Measurements from ENCODE around the gene LCE1F. TPM values are rescaled to one million over a fixed set of nuclear protein-coding genes. Genes with fewer than 3 reads are reported as not detected.

Gene LCE1F
- total RNA-seq: not detected

- no peak for ATAC-seq
- CTCF ChIA-PET: no interaction called here
- Mint-ChIP-seq H3K4me1 (no peaks in the 10 kb centered on the region), H3K9me3 (ENCODE audit: low read depth) (peaks cover 2% of the 10 kb centered on the region), H3K4me3 (no peak within 1 kb of the TSS), H3K27me3 (peaks cover 2% of the 10 kb centered on the region), H3K36me3 (no peaks in the 10 kb centered on the region), H3K27ac (no peak within 1 kb of the TSS)
- no peak for DNase-seq
Observed at GRCh38 chr1:152774875-152775274, at the start of gene LCE1F. Gene LCE1F (plus strand): TSS chr1:152775140. CDS start chr1:152776372, 1,232 bp downstream.

GRCh38 chr1:152725261-152725660 lies 49.7 kb upstream of the LCE1F start:
- Mint-ChIP-seq H3K4me3 (no peak overlapping the region), H3K4me1 (no peaks in the 10 kb centered on the region), H3K36me3 (no peaks in the 10 kb centered on the region), H3K27ac (no peak overlapping the region), H3K27me3 (peaks cover 4% of the 10 kb centered on the region), H3K9me3 (ENCODE audit: low read depth) (no peaks in the 10 kb centered on the region)
- CTCF ChIA-PET: no interaction called here
- ATAC-seq (no peak), DNase-seq (no peak)

GRCh38 chr1:152728986-152729385 lies 46.0 kb upstream of the LCE1F start:
- Mint-ChIP-seq H3K4me1 (no peaks in the 10 kb centered on the region), H3K4me3 (no peak overlapping the region), H3K9me3 (ENCODE audit: low read depth) (no peaks in the 10 kb centered on the region), H3K27ac (no peak overlapping the region), H3K36me3 (no peaks in the 10 kb centered on the region), H3K27me3 (no peaks in the 10 kb centered on the region)
- CTCF ChIA-PET: no interaction called here
- ATAC-seq (no peak), DNase-seq (no peak)

GRCh38 chr1:152735648-152736047 lies 39.3 kb upstream of the LCE1F start:
- Mint-ChIP-seq H3K4me3 (no peak overlapping the region), H3K27ac (no peak overlapping the region), H3K27me3 (no peaks in the 10 kb centered on the region), H3K9me3 (ENCODE audit: low read depth) (no peaks in the 10 kb centered on the region), H3K36me3 (no peaks in the 10 kb centered on the region), H3K4me1 (no peaks in the 10 kb centered on the region)
- ATAC-seq: no peak
- CTCF ChIA-PET: no interaction called here
- no peak for DNase-seq

GRCh38 chr1:152737997-152738396 lies 36.9 kb upstream of the LCE1F start:
- no peak for DNase-seq
- no peaks in the 10 kb centered on the region for H3K9me3 Mint-ChIP-seq (ENCODE audit: low read depth)
- H3K27ac Mint-ChIP-seq: no peak overlapping the region
- H3K27me3 Mint-ChIP-seq: no peaks in the 10 kb centered on the region
- no peaks in the 10 kb centered on the region for H3K36me3 Mint-ChIP-seq
- H3K4me1 Mint-ChIP-seq: no peaks in the 10 kb centered on the region
- no peak for ATAC-seq
- no peak overlapping the region for H3K4me3 Mint-ChIP-seq
- CTCF ChIA-PET: no interaction called here

- Mint-ChIP-seq H3K27me3 (no peaks in the 10 kb centered on the region), H3K4me1 (no peaks in the 10 kb centered on the region), H3K4me3 (no peak overlapping the region), H3K9me3 (ENCODE audit: low read depth) (no peaks in the 10 kb centered on the region), H3K27ac (no peak overlapping the region), H3K36me3 (no peaks in the 10 kb centered on the region)
- no peak for ATAC-seq
- DNase-seq: no peak
- CTCF ChIA-PET: no interaction called here
Observed at GRCh38 chr1:152739841-152740240, 35.1 kb upstream of the LCE1F start.

- H3K36me3 Mint-ChIP-seq: no peaks in the 10 kb centered on the region
- H3K9me3 Mint-ChIP-seq (ENCODE audit: low read depth): no peaks in the 10 kb centered on the region
- no peaks in the 10 kb centered on the region for H3K4me1 Mint-ChIP-seq
- CTCF ChIA-PET: no interaction called here
- ATAC-seq (no peak), DNase-seq (no peak)
- H3K4me3 Mint-ChIP-seq: no peak overlapping the region
- peaks cover 2% of the 10 kb centered on the region for H3K27me3 Mint-ChIP-seq
- H3K27ac Mint-ChIP-seq: no peak overlapping the region
Observed at GRCh38 chr1:152741656-152742055, 33.3 kb upstream of the LCE1F start.

- DNase-seq: no peak
- CTCF ChIA-PET: no interaction called here
- no peak overlapping the region for H3K4me3 Mint-ChIP-seq
- H3K27me3 Mint-ChIP-seq: peaks cover 12% of the 10 kb centered on the region
- H3K9me3 Mint-ChIP-seq (ENCODE audit: low read depth): no peaks in the 10 kb centered on the region
- H3K4me1 Mint-ChIP-seq: no peaks in the 10 kb centered on the region
- ATAC-seq: no peak
- no peaks in the 10 kb centered on the region for H3K36me3 Mint-ChIP-seq
- H3K27ac Mint-ChIP-seq: no peak overlapping the region
Observed at GRCh38 chr1:152743371-152744145, 31.4 kb upstream of the LCE1F start.

- Mint-ChIP-seq H3K9me3 (ENCODE audit: low read depth) (no peaks in the 10 kb centered on the region), H3K4me1 (no peaks in the 10 kb centered on the region), H3K36me3 (no peaks in the 10 kb centered on the region), H3K4me3 (no peak overlapping the region), H3K27ac (no peak overlapping the region), H3K27me3 (peaks cover 18% of the 10 kb centered on the region)
- ATAC-seq (no peak), DNase-seq (no peak)
- CTCF ChIA-PET: no interaction called here
Observed at GRCh38 chr1:152745289-152745704, 29.6 kb upstream of the LCE1F start.

- Mint-ChIP-seq H3K9me3 (ENCODE audit: low read depth) (no peaks in the 10 kb centered on the region), H3K36me3 (no peaks in the 10 kb centered on the region)
- CTCF ChIA-PET: no interaction called here
Observed at GRCh38 chr1:152745765-152746444, 29.0 kb upstream of the LCE1F start.

GRCh38 chr1:152747831-152748230 lies 27.1 kb upstream of the LCE1F start:
- Mint-ChIP-seq H3K4me3 (no peak overlapping the region), H3K9me3 (ENCODE audit: low read depth) (no peaks in the 10 kb centered on the region), H3K27ac (no peak overlapping the region), H3K4me1 (no peaks in the 10 kb centered on the region), H3K27me3 (peaks cover 25% of the 10 kb centered on the region), H3K36me3 (no peaks in the 10 kb centered on the region)
- no peak for DNase-seq
- ATAC-seq: no peak
- CTCF ChIA-PET: no interaction called here

More at GRCh38 chr1:152745765-152746444, 29.0 kb upstream of the LCE1F start:
- Mint-ChIP-seq H3K27me3 (peaks cover 21% of the 10 kb centered on the region), H3K4me1 (no peaks in the 10 kb centered on the region), H3K4me3 (no peak overlapping the region), H3K27ac (no peak overlapping the region)
- no peak for DNase-seq
- ATAC-seq: no peak

GRCh38 chr1:152752225-152752624 lies 22.7 kb upstream of the LCE1F start:
- peaks cover 30% of the 10 kb centered on the region for H3K27me3 Mint-ChIP-seq
- ATAC-seq: no peak

GRCh38 chr1:152753586-152753985 lies 21.4 kb upstream of the LCE1F start:
- Mint-ChIP-seq H3K9me3 (ENCODE audit: low read depth) (no peaks in the 10 kb centered on the region), H3K27ac (no peak overlapping the region), H3K4me1 (no peaks in the 10 kb centered on the region), H3K27me3 (peaks cover 24% of the 10 kb centered on the region), H3K36me3 (no peaks in the 10 kb centered on the region), H3K4me3 (no peak overlapping the region)
- DNase-seq (no peak), ATAC-seq (no peak)
- CTCF ChIA-PET: no interaction called here

More at GRCh38 chr1:152752225-152752624, 22.7 kb upstream of the LCE1F start:
- no peak overlapping the region for H3K27ac Mint-ChIP-seq
- H3K9me3 Mint-ChIP-seq (ENCODE audit: low read depth): no peaks in the 10 kb centered on the region
- DNase-seq: no peak
- H3K4me3 Mint-ChIP-seq: no peak overlapping the region
- CTCF ChIA-PET: no interaction called here
- no peaks in the 10 kb centered on the region for H3K36me3 Mint-ChIP-seq
- H3K4me1 Mint-ChIP-seq: no peaks in the 10 kb centered on the region

GRCh38 chr1:152756872-152757271 lies 18.1 kb upstream of the LCE1F start:
- Mint-ChIP-seq H3K27me3 (peaks cover 11% of the 10 kb centered on the region), H3K27ac (no peak overlapping the region), H3K36me3 (no peaks in the 10 kb centered on the region), H3K4me3 (no peak overlapping the region), H3K4me1 (no peaks in the 10 kb centered on the region), H3K9me3 (ENCODE audit: low read depth) (no peaks in the 10 kb centered on the region)
- CTCF ChIA-PET: no interaction called here
- DNase-seq (no peak), ATAC-seq (no peak)
